Measurements from ENCODE around the gene IZUMO4. TPM values are rescaled to one million over a fixed set of nuclear protein-coding genes. Genes with fewer than 3 reads are reported as not detected.

The IZUMO4 gene
- total and polyA plus RNA-seq, 9 donors = 1.8 to 31.7 (median 10.7) TPM

DNA sequence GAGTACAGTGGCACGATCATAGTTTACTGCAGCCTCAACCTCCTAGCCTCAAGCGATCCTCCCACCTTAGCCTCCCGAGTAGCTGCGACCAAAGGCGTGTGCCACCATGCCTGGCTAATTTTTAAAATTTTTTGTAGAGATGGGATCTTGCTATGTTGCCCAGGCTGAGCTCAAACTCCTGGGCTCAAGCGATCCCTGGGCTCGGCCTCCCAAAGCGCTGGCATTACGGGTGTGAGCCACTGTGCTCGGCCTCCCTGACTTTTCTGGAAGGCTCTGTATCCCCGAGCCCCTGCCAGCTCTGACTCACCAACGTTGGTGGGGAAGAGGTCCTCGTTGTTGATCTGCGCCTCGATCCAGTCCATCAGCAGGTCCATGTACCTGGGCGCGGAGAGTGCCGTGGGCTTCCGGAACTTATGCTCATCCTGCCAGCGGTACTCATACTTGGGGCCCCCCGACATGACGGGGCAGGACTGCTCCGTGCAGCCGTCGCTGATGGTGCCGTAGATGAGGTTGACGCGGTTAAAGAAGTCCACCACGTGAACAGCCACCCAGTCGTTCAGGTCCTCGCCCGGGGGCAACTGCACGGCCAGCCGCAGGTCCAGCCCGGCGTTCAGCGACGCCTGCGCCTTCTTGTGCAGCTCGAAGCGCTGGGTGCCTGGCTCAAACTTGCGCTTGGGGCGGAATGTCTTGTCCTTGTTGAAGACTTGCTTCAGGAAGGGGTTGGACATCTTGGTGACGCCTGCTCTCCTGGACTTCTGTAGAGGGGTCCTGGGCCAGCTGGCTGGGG is 18.7 kb upstream of the IZUMO4 start:
- Histone ChIP-seq H3K4me1 (ENCODE audit: insufficient read depth) (no peaks in the 10 kb centered on the region), H3K9me3 (no peaks in the 10 kb centered on the region), H3K27ac (peak overlapping the region in 1 of 2 donors; percentile 30), H3K36me3 (no peaks in the 10 kb centered on the region), H3K4me3 (no peak overlapping the region), H3K27me3 (no peaks in the 10 kb centered on the region)
- 93 to 94% (median 94%) methylated on average over 44 of the region's 44 CpGs for WGBS, 3 donors
- no peak for TF ChIP-seq POLR2A (IDR thresholded peaks at IDR 0.05)
- TF ChIP-seq EP300 (IDR thresholded peaks at IDR 0.05) = no peak
- TF ChIP-seq, protein P1, sequence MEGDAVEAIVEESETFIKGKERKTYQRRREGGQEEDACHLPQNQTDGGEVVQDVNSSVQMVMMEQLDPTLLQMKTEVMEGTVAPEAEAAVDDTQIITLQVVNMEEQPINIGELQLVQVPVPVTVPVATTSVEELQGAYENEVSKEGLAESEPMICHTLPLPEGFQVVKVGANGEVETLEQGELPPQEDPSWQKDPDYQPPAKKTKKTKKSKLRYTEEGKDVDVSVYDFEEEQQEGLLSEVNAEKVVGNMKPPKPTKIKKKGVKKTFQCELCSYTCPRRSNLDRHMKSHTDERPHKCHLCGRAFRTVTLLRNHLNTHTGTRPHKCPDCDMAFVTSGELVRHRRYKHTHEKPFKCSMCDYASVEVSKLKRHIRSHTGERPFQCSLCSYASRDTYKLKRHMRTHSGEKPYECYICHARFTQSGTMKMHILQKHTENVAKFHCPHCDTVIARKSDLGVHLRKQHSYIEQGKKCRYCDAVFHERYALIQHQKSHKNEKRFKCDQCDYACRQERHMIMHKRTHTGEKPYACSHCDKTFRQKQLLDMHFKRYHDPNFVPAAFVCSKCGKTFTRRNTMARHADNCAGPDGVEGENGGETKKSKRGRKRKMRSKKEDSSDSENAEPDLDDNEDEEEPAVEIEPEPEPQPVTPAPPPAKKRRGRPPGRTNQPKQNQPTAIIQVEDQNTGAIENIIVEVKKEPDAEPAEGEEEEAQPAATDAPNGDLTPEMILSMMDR (IDR thresholded peaks at IDR 0.05) = no peak
- no peak for DNase-seq
- intact Hi-C loops (cut with DNase I) = loop anchor here in 1 of 4 donors (10.0 kb wide), 1 partner anchor 143 kb away; no protein-coding TSS in a partner anchor

DNA sequence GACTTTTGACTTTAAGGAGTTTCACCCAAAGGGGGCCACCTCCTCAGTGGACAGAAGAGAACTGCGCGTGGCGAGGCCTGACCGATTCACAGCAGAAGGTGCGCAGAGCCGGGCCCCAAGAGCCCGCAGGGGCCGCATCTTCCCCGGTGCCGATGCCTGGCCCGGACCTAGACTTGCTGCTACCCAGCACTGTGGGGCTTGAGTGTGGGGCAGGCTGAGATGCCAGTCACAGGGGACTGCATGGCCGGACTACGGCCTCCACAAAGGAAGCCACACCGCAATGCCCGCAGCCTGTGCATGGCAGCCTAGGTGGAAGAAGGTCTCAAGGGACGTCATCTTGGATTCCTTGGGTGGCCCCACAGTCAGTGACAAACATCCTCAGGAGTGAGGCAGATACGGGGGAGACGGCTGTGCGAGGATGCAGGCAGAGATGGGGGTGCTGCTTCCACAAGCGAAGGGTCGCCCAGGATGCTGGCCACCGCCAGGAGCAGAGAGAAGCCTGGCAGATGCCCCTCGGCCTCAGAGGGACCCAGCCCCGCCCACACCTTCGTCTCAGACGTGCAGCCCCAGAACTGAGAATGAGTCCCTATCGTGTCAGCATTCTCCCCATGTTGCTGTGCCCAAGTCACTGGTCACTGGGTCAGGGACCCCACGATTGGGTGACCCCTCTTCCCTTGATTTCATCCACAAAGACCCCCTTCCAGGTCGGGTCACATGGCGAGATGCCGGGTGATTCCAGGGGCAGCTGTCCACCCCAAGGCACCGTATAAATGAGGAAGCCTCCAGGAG is 17.4 kb upstream of the IZUMO4 start:
- intact Hi-C loops (cut with DNase I) = loop anchor here in 1 of 4 donors (10.0 kb wide), 1 partner anchor 144 kb away; no protein-coding TSS in a partner anchor
- Histone ChIP-seq H3K27ac (no peak overlapping the region), H3K27me3 (no peaks in the 10 kb centered on the region), H3K9me3 (no peaks in the 10 kb centered on the region), H3K36me3 (no peaks in the 10 kb centered on the region), H3K4me1 (ENCODE audit: insufficient read depth) (no peaks in the 10 kb centered on the region), H3K4me3 (no peak overlapping the region)
- WGBS, 3 donors = 88 to 89% (median 89%) methylated on average over 32 of the region's 32 CpGs
- TF ChIP-seq EP300 (IDR thresholded peaks at IDR 0.05) (no peak), POLR2A (IDR thresholded peaks at IDR 0.05) (no peak)
- TF ChIP-seq, protein P1 (IDR thresholded peaks at IDR 0.05) = no peak
- no peak for DNase-seq

DNA sequence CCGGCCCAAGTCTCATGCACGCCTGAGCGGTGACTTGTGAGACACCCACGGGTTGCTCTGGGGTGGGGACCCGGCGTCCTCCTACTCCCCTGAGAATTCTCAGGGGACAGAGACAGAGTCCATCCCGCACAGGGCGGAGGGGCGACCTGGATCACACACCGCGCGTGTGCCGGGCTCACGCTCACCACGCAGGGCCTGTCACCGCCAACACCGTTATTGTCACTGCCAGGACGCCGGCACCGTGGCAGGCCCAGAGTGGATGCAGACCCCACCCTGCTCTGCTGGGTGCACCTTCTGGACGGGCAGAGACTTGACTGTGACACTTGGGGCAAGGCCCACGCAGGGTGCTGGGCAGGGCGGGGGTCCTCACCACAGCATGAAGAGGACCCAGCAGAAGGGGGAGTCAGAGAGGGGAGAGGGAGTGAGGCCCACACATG is 16.8 kb upstream of the IZUMO4 start:
- whole genome bisulfite sequencing, 3 donors = 88 to 92% (median 90%) methylated on average over 23 of the region's 23 CpGs
- Histone ChIP-seq H3K4me3 (no peak overlapping the region), H3K4me1 (ENCODE audit: insufficient read depth) (no peaks in the 10 kb centered on the region), H3K27ac (no peak overlapping the region), H3K9me3 (no peaks in the 10 kb centered on the region), H3K27me3 (no peaks in the 10 kb centered on the region), H3K36me3 (no peaks in the 10 kb centered on the region)
- no peak for TF ChIP-seq POLR2A (IDR thresholded peaks at IDR 0.05)
- no peak for TF ChIP-seq EP300 (IDR thresholded peaks at IDR 0.05)
- TF ChIP-seq, protein P1 (IDR thresholded peaks at IDR 0.05) = no peak
- no peak for DNase-seq
- intact Hi-C loops (cut with DNase I) = loop anchor here in 1 of 4 donors (10.0 kb wide), 1 partner anchor 145 kb away; no protein-coding TSS in a partner anchor

DNA sequence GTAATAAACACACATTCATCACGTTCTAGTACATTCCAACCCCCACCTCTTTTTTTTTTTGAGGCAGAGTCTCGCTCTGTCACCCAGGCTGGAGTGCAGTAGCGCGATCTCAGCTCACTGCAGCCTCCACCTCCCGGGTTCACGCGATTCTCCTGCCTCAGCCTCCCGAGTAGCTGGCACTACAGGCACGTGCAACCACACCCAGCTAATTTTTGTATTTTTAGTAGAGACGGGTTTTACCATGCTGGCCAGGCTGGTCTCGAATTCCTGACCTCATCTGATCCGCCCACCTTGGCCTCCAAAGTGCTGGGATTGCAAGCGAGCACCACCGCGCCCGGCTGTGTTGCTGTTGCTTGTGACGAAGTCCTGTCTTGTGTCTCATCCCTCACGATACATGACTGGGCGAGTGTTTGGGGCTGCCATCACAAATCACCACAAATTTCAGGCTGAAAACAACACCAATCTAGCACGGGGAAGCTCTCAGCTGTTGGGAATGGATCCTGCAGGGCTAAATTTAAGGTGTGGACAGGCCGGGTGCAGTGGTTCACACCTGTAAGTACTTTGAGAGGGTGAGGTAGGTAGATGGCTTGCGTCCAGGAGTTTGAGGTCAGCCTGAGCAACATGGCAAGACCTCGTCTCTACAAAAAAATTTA is 16.3 kb upstream of the IZUMO4 start:
- no peaks in the 10 kb centered on the region for H3K27me3 ChIP-seq
- H3K9me3 ChIP-seq = no peaks in the 10 kb centered on the region
- WGBS, 3 donors = 82 to 87% (median 83%) methylated on average over 23 of the region's 23 CpGs
- TF ChIP-seq POLR2A (IDR thresholded peaks at IDR 0.05) (no peak), EP300 (IDR thresholded peaks at IDR 0.05) (no peak)
- TF ChIP-seq, protein P1 (IDR thresholded peaks at IDR 0.05) = no peak
- intact Hi-C loops (cut with DNase I) = no loop called here
- no peak overlapping the region for H3K4me3 ChIP-seq
- H3K27ac ChIP-seq = no peak overlapping the region
- DNase-seq = no peak
- no peaks in the 10 kb centered on the region for H3K36me3 ChIP-seq
- H3K4me1 ChIP-seq (ENCODE audit: insufficient read depth) = no peaks in the 10 kb centered on the region
